ENCODE measurements around the gene FAM90A1.
"Not testable (repeated sequence)": the region's sequence is repeated elsewhere in the genome, so short reads cannot be mapped to it uniquely, and the experiment has no call there.

- TF ChIP-seq POLR2A (IDR thresholded peaks at IDR 0.05); CTCF (IDR thresholded peaks at IDR 0.05); EP300 (IDR thresholded peaks at IDR 0.05; ENCODE audit: low read depth); POLR2AphosphoS5 (IDR thresholded peaks at IDR 0.05): not testable (repeated sequence)
Measured at GRCh38 chr12:8246941-8247535, 19.6 kb upstream of the FAM90A1 start.

Measured in transverse colon (tissue), 4 donors.